ENCODE measurements around the gene MZT2B. TPM values are rescaled to one million over a fixed set of nuclear protein-coding genes. Genes with fewer than 3 reads are reported as not detected.
"Not testable (repeated sequence)": the region's sequence is repeated elsewhere in the genome, so short reads cannot be mapped to it uniquely, and the experiment has no call there.

Gene MZT2B, protein sequence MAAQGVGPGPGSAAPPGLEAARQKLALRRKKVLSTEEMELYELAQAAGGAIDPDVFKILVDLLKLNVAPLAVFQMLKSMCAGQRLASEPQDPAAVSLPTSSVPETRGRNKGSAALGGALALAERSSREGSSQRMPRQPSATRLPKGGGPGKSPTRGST
- total RNA-seq (ENCODE audit: unreplicated experiment), result 172 TPM
- long read RNA-seq, transcript MZT2B-206 (2 exons, 480 nt), result minor isoform, 7 of 97 reads
- long read RNA-seq, transcript MZT2B-201 (3 exons, 933 nt), result major isoform, 80 of 97 reads
- long read RNA-seq, partial matches to known transcripts, result 0 of 97 reads
- long read RNA-seq, other reads (novel, unspliced or antisense), result 2 of 97 reads

DNA sequence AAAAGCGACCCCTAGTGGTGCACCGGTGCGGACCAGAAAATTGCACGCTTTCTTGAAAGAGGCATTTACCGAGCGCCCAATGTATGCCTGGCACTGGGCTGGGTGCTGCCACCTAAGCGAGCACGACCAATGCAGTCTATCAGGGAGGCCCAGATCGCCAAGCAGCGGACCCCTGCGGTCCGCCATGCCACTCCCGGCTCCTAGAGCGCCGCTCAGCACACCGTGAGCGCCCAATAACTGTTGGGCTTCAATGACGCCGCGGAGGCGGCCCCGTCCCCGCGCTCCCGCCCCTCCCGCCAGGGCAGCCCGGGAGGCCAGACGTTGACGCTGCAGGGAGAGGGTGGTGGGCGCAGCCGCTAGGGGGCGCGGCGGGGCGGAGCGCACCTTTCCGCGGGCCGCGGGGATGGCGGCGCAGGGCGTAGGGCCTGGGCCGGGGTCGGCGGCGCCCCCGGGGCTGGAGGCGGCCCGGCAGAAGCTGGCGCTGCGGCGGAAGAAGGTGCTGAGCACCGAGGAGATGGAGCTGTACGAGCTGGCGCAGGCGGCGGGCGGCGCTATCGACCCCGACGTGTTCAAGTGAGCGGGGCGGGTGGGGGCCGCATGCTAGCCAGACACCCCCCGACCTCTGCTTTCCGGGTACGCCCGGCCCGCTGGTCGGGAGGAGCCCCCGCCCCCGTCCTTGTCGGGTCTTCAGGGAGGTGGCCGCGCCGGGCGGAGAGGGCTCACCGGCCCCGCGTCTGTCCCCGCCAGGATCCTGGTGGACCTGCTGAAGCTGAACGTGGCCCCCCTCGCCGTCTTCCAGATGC lies at the start of gene MZT2B:
MZT2B (plus strand) TSS at position 383 of the 803 bp plus-strand sequence; CDS start at position 404, 21 bp downstream.
- Mint-ChIP-seq H3K27ac (ENCODE audit: unreplicated experiment) (peak within 1 kb of the TSS; percentile 87), H3K4me1 (ENCODE audit: low read depth, unreplicated experiment) (peaks cover 13% of the 10 kb centered on the region), H3K4me3 (ENCODE audit: unreplicated experiment) (peak within 1 kb of the TSS; percentile 93), H3K27me3 (ENCODE audit: unreplicated experiment) (peaks cover 14% of the 10 kb centered on the region)
- peak; percentile 92 for DNase-seq
- not testable (repeated sequence) for H3K9me3 Mint-ChIP-seq (ENCODE audit: unreplicated experiment); H3K36me3 Mint-ChIP-seq (ENCODE audit: unreplicated experiment)
- TF ChIP-seq, protein P1, sequence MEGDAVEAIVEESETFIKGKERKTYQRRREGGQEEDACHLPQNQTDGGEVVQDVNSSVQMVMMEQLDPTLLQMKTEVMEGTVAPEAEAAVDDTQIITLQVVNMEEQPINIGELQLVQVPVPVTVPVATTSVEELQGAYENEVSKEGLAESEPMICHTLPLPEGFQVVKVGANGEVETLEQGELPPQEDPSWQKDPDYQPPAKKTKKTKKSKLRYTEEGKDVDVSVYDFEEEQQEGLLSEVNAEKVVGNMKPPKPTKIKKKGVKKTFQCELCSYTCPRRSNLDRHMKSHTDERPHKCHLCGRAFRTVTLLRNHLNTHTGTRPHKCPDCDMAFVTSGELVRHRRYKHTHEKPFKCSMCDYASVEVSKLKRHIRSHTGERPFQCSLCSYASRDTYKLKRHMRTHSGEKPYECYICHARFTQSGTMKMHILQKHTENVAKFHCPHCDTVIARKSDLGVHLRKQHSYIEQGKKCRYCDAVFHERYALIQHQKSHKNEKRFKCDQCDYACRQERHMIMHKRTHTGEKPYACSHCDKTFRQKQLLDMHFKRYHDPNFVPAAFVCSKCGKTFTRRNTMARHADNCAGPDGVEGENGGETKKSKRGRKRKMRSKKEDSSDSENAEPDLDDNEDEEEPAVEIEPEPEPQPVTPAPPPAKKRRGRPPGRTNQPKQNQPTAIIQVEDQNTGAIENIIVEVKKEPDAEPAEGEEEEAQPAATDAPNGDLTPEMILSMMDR (IDR thresholded peaks at IDR 0.05; ENCODE audit: partially characterized antibody, unreplicated experiment), result peak; percentile 92

DNA sequence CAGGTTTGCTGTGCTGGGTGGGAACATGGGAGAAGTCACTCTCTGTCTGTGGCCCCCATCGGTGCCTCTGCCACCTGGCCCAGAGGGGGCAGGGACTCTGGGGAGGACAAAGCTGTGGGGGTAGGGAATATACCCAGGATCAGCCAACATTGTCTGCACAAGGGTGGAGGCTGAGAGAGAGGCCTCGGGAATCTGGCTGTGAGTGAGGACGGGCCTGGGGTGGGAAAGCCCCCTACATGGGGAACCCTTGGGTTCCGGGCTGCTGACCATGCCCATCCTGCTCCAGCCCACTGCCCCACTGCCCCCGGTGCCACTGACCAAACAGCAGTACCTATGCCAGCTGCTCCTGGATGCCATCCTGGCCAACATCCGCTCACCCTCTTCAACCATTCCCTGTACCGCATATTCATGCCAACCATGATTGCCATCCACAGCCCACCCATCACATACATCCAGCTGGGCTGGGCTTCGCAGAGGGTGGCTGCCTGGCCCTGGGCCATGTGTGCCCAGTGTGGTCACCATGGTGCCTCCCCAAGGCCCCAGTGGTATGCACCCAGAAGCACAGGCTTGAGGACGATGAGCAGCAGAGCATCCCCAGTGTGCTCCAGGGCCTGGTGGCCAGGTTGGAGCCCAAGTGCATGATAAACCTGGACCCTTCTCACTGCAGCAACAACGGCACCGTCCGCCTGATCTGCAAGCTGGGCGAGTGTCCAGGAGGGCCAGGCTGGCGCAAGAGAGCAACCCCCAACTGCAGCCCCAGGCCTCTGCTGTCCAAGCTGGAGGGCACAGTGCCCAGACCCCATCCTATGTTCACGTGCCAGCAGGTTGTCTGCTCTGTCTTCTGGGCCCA lies 46.1 kb upstream of the MZT2B start:
- H3K27ac Mint-ChIP-seq (ENCODE audit: unreplicated experiment), result no peak overlapping the region
- H3K9me3 Mint-ChIP-seq (ENCODE audit: unreplicated experiment), result peaks cover 1% of the 10 kb centered on the region
- no peaks in the 10 kb centered on the region for H3K27me3 Mint-ChIP-seq (ENCODE audit: unreplicated experiment)
- TF ChIP-seq, protein P1 (IDR thresholded peaks at IDR 0.05; ENCODE audit: partially characterized antibody, unreplicated experiment), result no peak
- no peaks in the 10 kb centered on the region for H3K36me3 Mint-ChIP-seq (ENCODE audit: unreplicated experiment)
- DNase-seq, result no peak
- no peaks in the 10 kb centered on the region for H3K4me1 Mint-ChIP-seq (ENCODE audit: low read depth, unreplicated experiment)
- no peak overlapping the region for H3K4me3 Mint-ChIP-seq (ENCODE audit: unreplicated experiment)

DNA sequence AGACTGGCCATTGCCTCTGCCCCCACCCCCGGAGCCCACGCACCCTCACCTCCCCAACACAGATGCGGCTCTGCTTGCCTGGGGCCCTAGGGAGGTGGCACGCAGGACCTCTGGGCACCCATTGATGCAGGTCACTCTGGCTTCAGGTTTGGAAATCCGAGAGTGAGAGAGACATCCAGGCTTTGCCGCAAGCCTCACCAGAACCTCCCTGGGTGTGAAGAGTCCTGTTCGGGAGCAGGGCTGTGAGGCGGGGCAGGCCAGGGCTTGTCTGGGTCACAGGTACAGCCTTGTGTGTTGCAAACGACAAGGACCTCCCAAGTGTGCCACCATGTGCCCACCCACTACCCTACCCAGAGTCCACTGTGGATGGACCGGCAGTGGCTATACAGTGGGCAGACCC lies 45.5 kb upstream of the MZT2B start:
- not testable (repeated sequence) for H3K9me3 Mint-ChIP-seq (ENCODE audit: unreplicated experiment); H3K27me3 Mint-ChIP-seq (ENCODE audit: unreplicated experiment); DNase-seq; H3K36me3 Mint-ChIP-seq (ENCODE audit: unreplicated experiment); H3K4me3 Mint-ChIP-seq (ENCODE audit: unreplicated experiment); H3K27ac Mint-ChIP-seq (ENCODE audit: unreplicated experiment); H3K4me1 Mint-ChIP-seq (ENCODE audit: low read depth, unreplicated experiment)

DNA sequence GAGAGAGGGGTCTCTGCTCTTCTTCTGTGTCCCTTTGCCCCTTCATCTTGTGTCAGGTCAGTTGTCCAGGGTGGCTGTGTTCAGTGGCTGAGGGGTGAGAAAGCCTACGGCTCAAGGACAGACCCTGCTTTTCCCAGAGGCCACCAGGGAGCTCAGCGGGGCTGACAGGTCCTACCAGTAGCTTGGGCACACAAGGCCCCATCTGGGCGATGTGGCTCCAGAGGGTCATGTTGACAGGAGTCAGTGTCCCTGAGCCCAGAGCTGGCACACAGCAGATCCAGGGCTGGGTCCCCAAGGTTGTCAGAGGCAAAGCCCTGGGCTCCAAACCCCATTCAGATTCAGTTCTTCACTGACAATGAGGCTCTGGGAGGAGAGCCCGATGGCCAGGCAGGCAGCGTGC lies 44.9 kb upstream of the MZT2B start:
- H3K27me3 Mint-ChIP-seq (ENCODE audit: unreplicated experiment); H3K27ac Mint-ChIP-seq (ENCODE audit: unreplicated experiment); H3K4me3 Mint-ChIP-seq (ENCODE audit: unreplicated experiment); DNase-seq; H3K9me3 Mint-ChIP-seq (ENCODE audit: unreplicated experiment); H3K4me1 Mint-ChIP-seq (ENCODE audit: low read depth, unreplicated experiment); H3K36me3 Mint-ChIP-seq (ENCODE audit: unreplicated experiment): not testable (repeated sequence)

DNA sequence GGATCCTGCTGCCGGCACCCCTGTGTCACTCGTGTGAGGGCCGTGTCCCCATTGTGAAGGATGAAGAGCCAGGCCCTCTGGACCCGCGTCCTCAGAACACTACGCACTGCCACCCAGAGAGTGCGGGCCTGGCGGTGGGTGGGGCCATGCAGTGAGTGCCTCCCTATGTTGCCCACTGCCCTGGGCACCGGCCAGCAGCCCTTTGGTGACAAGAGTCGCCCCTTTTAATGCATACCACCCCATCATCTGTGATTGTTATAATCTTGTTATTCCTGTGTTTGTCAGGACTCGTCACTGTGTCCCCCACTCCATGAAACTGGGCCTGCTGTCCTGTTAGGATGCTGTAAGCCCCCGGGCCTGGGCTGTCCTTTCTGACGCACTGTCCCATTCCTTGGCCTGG lies 43.7 kb upstream of the MZT2B start:
- H3K36me3 Mint-ChIP-seq (ENCODE audit: unreplicated experiment); H3K27me3 Mint-ChIP-seq (ENCODE audit: unreplicated experiment); H3K27ac Mint-ChIP-seq (ENCODE audit: unreplicated experiment); H3K9me3 Mint-ChIP-seq (ENCODE audit: unreplicated experiment); H3K4me3 Mint-ChIP-seq (ENCODE audit: unreplicated experiment); DNase-seq; H3K4me1 Mint-ChIP-seq (ENCODE audit: low read depth, unreplicated experiment): not testable (repeated sequence)

DNA sequence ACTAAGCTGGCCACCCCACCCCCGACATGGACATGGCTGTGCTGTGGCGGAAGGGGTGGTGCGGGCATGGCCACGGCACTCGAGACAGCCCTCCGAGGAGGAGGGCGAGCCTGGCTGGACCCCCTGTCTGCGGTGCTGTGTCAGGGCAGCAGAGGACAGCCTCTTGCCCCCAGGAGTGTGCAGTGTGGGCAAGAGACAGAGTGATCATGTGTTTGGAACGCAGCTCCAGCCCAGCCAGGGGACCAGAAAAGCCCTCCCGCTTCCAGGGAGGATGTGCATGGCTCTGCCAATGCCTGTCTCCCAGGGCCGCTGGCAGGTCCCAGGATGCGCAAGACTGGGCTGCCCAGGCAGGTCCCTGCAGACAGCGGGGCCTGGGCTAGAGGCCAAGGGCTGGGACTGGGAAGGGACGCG lies 43.2 kb upstream of the MZT2B start:
- not testable (repeated sequence) for DNase-seq; H3K4me3 Mint-ChIP-seq (ENCODE audit: unreplicated experiment); H3K9me3 Mint-ChIP-seq (ENCODE audit: unreplicated experiment); H3K4me1 Mint-ChIP-seq (ENCODE audit: low read depth, unreplicated experiment); H3K27ac Mint-ChIP-seq (ENCODE audit: unreplicated experiment); H3K27me3 Mint-ChIP-seq (ENCODE audit: unreplicated experiment); H3K36me3 Mint-ChIP-seq (ENCODE audit: unreplicated experiment)

DNA sequence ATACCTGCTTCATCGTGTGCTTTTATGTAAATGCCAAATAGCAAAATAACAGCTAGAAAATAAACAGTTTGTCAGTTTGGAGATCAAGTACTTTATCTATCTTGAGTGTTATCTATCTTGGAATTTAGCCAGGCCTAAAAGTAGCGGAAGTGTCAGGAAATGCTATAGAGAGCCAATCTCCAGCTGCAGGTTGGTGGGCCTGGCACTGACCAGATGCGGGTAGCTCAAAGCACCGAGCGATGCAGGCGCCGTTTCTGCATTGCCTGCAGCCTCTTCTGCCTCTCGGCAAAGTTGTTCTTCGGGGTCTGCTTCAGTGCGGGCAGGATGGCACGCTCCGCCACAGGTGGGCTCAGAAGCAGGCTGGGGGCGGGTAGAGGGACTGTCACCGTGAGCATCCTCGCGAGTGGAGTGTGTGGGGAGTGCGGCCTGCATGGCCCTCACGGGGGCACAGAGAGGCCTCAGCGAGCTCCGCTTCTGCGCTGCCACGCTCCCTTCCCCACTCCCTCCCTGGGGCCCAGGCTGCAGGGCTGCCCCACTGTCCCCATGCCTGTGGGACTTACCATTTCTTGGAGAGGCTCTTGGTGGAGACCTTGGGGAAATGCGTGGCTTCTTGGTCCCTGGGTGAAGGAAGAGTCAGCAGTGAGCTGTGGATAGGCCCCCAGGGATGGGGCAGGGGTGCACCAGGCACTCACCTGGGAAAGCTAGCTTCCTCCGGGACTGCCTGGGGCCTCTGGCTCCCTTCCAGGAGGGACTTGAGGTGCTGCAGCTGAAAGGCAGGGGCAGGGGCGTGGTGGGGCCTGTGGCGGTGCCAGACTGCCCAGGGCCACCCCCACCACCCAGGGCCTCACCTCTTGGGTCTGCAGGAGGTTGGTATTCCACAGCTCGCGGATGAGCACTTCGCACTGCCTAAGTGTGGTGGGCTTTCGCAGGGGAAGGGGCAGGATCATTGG lies 42.5 kb upstream of the MZT2B start:
- H3K36me3 Mint-ChIP-seq (ENCODE audit: unreplicated experiment); DNase-seq: not testable (repeated sequence)

DNA sequence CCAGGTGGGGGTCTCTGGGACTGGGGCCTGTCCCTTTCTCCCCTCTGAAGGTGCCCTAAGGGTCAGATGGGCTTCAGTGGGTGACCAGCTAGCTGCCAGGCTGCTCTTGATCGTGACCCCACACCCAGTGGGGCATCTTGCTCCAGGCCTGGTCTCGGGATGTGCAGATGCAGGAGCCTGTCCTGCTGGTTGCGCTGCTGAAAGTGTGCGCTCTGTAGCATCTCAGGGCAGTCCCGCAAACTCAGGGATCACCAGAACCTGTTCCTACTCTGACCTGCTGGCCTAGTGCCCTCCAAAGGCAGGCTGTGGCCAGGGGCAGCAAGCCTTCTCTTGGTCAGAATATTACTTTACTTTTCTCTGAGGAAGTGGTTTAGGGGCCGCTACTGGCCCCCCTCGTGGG lies 41.5 kb upstream of the MZT2B start:
- H3K27ac Mint-ChIP-seq (ENCODE audit: unreplicated experiment); H3K27me3 Mint-ChIP-seq (ENCODE audit: unreplicated experiment); H3K9me3 Mint-ChIP-seq (ENCODE audit: unreplicated experiment); H3K4me3 Mint-ChIP-seq (ENCODE audit: unreplicated experiment); H3K36me3 Mint-ChIP-seq (ENCODE audit: unreplicated experiment); H3K4me1 Mint-ChIP-seq (ENCODE audit: low read depth, unreplicated experiment); DNase-seq: not testable (repeated sequence)

More for the DNA sequence above, 42.5 kb upstream of the MZT2B start:
- H3K9me3 Mint-ChIP-seq (ENCODE audit: unreplicated experiment); H3K27me3 Mint-ChIP-seq (ENCODE audit: unreplicated experiment); H3K4me1 Mint-ChIP-seq (ENCODE audit: low read depth, unreplicated experiment); H3K4me3 Mint-ChIP-seq (ENCODE audit: unreplicated experiment); H3K27ac Mint-ChIP-seq (ENCODE audit: unreplicated experiment): not testable (repeated sequence)

DNA sequence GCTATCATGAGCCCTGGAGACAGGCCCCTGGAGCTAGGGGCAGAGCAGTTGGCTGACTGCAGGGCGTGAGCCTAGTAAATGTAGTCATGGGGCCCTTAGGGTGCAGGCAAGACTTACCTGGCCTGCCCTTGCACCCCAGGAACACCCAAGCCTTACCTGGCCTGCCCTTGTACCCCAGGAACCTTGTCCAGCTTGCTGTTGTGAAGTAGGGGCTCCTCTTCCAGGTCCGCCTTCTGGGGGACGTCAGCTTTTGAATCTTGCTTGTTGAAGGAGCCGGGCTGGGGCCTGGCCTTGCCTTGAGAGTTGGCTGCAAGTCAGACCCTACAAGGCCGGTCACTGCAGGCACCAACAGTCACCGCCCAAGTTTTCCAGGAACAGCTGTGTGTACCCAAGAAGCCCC lies 41.1 kb upstream of the MZT2B start:
- H3K36me3 Mint-ChIP-seq (ENCODE audit: unreplicated experiment); H3K27me3 Mint-ChIP-seq (ENCODE audit: unreplicated experiment); H3K27ac Mint-ChIP-seq (ENCODE audit: unreplicated experiment); DNase-seq; H3K9me3 Mint-ChIP-seq (ENCODE audit: unreplicated experiment); H3K4me1 Mint-ChIP-seq (ENCODE audit: low read depth, unreplicated experiment); H3K4me3 Mint-ChIP-seq (ENCODE audit: unreplicated experiment): not testable (repeated sequence)
